Adrenal gland (tissue), 5 donors: ENCODE measurements around the gene XIST.

Source experiments
- POLR2A ChIP-seq, 2 donors: fragments of 450-650 bp; IDR thresholded peaks; one replicate each; pipeline ENCODE4 v1.6.1; 2017; ENCODE audit warnings: antibody characterized with exemption in 2 of 2, mild to moderate bottlenecking in 2 of 2, moderate library complexity in 1 of 2
- TF ChIP-seq, protein P1 (sequence below), 6 experiments: fragments of 450-650 bp in 4 of 6; fragments of 200-600 bp in 2 of 6; sonication (generic) in 1 of 6; IDR thresholded peaks; 1 replicate in 5 of 6; 2 replicates in 1 of 6; pipeline versions ENCODE4 v1.5.1 to v1.8.0; 2016 to 2021; ENCODE audit warnings: antibody characterized with exemption in 6 of 6, mild to moderate bottlenecking in 2 of 6, moderate library complexity in 1 of 6
- donor health status: DM: no; HTN: no; CAD: no.

DNA sequence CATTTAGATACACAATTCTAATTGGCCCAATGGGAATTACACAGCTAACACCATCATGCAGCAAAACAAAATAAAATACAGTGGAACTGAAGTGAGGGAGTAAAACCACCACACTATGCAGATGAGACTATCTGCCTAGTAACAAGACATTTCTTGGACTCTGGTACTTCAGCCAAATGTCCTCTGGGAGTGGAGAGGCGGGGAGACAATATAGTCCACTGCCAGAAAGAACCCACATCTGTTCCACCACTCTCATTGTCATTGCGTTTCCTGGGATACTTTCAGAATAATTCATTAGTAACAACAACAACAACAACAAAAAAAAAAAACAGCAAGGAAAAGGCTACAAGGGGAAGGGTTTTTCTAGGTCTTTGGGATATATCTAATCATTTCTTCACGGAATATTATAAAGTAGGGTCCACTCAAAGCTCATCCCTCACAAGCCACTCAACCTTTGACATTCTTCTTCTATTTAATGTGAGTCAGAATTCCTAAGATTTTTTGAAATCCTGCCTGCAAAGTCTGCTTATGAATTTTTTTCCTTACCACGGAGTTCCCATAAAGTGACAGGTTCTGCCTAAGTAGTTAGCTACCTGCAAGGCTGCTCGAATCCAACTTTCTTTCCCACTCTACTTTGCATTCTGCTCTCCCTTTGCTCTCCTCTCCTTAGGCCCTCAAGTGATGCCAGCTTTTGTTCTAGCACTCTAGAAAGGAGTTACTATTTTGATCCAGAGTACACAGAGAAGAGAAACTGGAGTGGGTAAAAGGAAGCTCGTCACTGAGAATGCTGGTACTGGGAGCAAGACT is 34.9 kb downstream of the XIST start:
- TF ChIP-seq, protein P1, sequence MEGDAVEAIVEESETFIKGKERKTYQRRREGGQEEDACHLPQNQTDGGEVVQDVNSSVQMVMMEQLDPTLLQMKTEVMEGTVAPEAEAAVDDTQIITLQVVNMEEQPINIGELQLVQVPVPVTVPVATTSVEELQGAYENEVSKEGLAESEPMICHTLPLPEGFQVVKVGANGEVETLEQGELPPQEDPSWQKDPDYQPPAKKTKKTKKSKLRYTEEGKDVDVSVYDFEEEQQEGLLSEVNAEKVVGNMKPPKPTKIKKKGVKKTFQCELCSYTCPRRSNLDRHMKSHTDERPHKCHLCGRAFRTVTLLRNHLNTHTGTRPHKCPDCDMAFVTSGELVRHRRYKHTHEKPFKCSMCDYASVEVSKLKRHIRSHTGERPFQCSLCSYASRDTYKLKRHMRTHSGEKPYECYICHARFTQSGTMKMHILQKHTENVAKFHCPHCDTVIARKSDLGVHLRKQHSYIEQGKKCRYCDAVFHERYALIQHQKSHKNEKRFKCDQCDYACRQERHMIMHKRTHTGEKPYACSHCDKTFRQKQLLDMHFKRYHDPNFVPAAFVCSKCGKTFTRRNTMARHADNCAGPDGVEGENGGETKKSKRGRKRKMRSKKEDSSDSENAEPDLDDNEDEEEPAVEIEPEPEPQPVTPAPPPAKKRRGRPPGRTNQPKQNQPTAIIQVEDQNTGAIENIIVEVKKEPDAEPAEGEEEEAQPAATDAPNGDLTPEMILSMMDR (IDR thresholded peaks at IDR 0.05) = no peak
- TF ChIP-seq POLR2A (IDR thresholded peaks at IDR 0.05) = no peak
